Activated naive CD4-positive, alpha-beta T cell treated with anti-CD3 and anti-CD28 coated beads, Interleukin-2, amount 50 U/mL, for 72 hours (primary cell): ENCODE data around the gene FHIT. TPM values are rescaled to one million over a fixed set of nuclear protein-coding genes. Genes with fewer than 3 reads are reported as not detected.
"Not testable (repeated sequence)": the region's sequence is repeated elsewhere in the genome, so short reads cannot be mapped to it uniquely, and the experiment has no call there.

Source experiments
- ATAC-seq, 2 donors: fragments of 150-1000 bp; cut with Tn5 transposase; 2 replicates each; pipeline ENCODE4 v1.10.0; 2021; ENCODE audit warnings: mild to moderate bottlenecking in 2 of 2, moderate library complexity in 2 of 2
- DNase-seq, 2 donors: peaks; one replicate each; pipeline ENCODE4 v3.0.0; 2021 to 2022; ENCODE audit warnings: low spot score in 2 of 2
- H3K27ac Mint-ChIP-seq, 2 donors: one replicate each; pipeline ENCODE4 v1.8.0; 2022; ENCODE audit warnings: mild to moderate bottlenecking in 2 of 2, mixed read lengths in 2 of 2
- H3K36me3 Mint-ChIP-seq, 2 donors: one replicate each; pipeline ENCODE4 v1.8.0; 2022; ENCODE audit warnings: mixed read lengths in 2 of 2
- H3K9me3 Mint-ChIP-seq, 2 donors: one replicate each; pipeline ENCODE4 v1.8.0; 2022; ENCODE audit warnings: mixed read lengths in 2 of 2
- total RNA-seq, 2 donors: library from RNA; stranded (reverse); gene quantifications; one replicate each; pipeline ENCODE4 v1.2.3, GENCODE V29; 2022

FHIT gene
- total RNA-seq, 2 donors from 2014 or later = 21.3 to 37.0 TPM

DNA sequence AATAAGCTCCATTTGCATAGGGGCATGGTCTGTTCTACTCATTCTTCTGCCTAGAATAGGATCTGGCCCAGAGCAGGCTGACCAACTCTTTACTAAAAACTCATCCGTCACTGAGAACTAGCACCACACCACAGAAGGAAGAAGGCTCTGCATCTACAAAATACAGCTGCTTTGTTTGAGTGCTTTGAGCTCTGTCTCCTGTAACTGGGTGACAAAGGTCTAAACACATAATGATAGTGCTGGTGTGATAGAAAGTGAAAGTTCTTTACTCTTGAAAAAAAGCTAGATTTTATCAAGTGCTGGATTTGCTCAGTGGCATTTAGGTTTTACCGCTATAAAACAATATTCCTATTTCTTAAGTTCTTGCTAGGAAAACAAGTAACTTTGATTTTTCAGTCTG, 140.7 kb downstream of the FHIT start:
- Mint-ChIP-seq H3K9me3 (no peaks in the 10 kb centered on the region), H3K36me3 (no peaks in the 10 kb centered on the region), H3K27ac (no peak overlapping the region)
- no peak for DNase-seq
- ATAC-seq = peak; percentile 46 to 69

DNA sequence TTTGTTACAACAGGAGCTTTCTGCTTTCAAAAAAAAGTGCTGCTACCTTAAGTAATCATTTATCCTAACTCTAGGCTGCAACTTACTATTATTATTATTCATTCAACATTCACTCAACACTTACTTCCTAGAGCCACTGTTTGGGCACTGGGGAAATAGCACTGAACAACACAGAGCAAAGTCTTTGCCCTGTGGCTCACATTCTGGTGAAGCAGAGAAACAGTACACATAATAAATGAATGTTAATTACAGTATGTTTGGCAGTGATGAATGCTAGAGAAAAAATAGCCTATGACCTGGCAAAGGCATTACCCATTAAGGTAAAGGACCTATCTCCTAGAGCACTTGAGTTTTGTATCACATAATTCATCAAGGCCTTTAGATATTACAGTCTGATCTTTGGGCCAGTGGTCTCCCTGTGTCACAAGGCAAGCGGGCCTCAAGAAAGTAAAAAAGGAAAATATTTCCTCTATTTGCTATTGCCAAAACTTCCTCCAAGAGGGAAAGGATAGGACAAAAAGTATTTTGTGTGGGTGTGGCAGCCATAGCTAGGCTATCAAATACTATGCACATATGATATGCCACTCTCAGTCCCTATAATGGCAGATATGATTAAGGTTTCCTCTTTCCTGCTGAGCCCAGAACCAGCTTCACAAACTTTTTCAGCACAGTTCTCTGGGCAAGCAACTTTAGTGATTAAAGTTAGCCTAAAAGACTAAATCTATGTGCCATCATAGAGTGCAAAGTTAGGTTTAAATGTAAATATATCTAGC, 142.8 kb downstream of the FHIT start:
- H3K9me3 Mint-ChIP-seq = peaks cover 0 to 6% of the 10 kb centered on the region in 2 donors

DNA sequence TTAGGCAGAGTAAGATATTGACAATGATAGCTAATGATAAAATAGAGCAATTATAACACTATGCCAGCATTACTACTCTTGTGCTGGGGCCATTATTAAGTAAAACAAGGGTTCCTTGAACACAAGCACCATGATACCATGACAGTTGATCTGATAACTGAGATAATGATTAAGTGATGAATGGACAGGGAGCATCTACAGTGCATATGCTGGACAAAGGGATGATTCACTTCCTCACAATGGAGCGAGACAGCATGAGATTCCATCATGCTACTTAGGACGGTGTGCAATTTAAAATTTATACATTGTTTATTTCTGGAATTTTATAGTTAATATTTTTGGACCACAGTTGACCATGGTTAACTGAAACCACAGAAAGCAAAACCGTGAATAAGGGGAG, 156.6 kb downstream of the FHIT start:
- DNase-seq (no peak), ATAC-seq (no peak)
- Mint-ChIP-seq H3K9me3 (peaks cover 0 to 4% of the 10 kb centered on the region in 2 donors), H3K27ac (no peak overlapping the region), H3K36me3 (no peaks in the 10 kb centered on the region)

More for the DNA sequence above, 142.8 kb downstream of the FHIT start:
- peaks cover 2 to 8% of the 10 kb centered on the region in 2 donors for H3K36me3 Mint-ChIP-seq
- ATAC-seq (no peak), DNase-seq (no peak)
- no peak overlapping the region for H3K27ac Mint-ChIP-seq

DNA sequence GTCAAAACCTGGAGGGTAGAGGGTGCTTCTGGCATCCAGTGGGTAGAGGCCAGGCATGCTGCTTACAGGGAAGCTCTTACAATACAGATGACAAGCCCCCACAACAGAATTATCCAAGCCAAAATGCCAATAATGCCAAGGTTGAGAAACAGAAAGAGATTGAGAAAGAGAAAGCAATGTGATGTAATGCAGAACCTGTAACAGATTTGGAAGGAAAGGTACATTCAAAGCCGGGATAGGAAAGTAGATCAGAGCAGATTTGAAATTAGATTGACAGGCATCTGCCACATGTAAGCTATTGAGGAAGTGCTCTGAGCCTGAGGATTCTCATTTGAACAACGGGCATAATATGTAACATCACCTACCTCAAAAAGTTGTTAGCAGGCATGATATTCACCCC, 157.9 kb downstream of the FHIT start:
- H3K9me3 Mint-ChIP-seq = no peaks in the 10 kb centered on the region
- ATAC-seq = no peak
- H3K27ac Mint-ChIP-seq = no peak overlapping the region
- DNase-seq = no peak
- H3K36me3 Mint-ChIP-seq = no peaks in the 10 kb centered on the region

DNA sequence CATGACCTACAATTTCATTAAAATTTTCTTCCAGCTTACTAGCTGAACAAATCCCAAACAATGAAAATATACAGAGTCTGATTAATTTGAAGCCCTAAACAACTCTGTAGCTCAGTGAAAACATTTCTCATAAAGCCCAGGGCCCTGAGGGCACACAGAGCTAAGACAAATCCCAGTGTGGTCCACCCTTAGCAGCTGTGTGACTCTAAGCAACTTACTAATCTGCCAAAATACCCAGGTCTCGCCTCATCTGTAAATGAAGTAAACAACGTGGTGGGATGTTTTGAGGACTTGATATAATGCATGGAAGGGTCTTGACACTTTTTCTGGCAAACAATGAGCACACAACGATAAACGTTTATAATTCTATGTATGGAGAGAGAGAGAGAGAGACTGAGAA, 158.4 kb downstream of the FHIT start:
- no peaks in the 10 kb centered on the region for H3K36me3 Mint-ChIP-seq
- ATAC-seq (no peak), DNase-seq (no peak)
- H3K9me3 Mint-ChIP-seq = no peaks in the 10 kb centered on the region
- no peak overlapping the region for H3K27ac Mint-ChIP-seq

DNA sequence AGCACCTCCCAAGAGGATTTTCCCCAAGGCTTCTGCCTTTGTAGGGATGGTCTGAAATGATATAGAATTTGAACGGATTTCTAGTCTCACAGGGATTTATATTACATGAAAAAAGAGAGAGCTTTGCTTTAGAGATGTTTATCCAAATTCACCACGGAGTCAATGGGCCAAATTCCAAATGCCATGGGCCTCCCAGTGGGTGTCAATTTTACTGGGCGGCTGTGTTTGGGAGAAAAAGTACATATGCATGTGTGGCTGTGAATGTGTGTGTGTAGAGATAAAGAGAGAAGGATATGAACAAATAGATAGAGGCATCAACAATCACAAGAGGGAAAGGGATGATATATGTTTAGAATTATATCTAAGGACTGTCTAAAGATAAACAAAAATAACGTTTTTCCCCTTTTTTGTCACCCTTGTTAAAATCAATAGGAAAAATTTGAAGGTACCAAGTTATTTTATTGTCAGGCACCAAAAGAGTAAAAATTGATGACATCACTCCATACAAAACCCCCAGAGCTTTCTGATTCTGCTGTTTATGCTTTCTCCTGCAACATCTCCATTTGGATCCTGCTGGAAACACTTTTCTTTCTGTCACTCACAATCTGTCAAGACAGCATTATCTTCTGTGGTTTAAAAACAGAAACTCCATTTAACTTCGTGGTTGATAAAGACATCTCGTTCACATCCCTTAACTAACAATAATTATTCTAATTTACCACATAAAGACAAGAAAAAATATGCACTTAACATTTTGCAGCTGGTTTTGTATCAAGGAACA, 160.7 kb downstream of the FHIT start:
- H3K9me3 Mint-ChIP-seq = no peaks in the 10 kb centered on the region
- DNase-seq (no peak), ATAC-seq (no peak)
- H3K36me3 Mint-ChIP-seq = no peaks in the 10 kb centered on the region
- no peak overlapping the region for H3K27ac Mint-ChIP-seq

DNA sequence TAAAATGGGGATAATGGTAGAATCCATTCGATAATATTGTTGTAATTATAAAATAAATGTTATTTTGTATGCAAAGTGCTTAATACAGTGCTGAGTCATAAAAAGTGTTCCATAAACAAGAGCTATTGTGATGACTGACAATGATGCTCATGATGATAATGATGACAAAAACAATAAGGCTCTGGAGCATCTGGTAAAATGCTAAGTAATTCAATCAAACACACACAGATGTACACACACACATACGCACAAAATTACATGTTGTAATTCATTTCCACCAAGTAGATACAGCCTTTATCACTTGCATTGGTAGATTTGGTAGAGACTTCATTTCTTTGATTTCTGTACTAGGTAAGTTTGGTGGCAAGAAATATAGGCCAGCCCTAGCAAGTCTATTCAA, 163.8 kb downstream of the FHIT start:
- ATAC-seq = no peak
- peaks cover 0 to 9% of the 10 kb centered on the region in 2 donors for H3K9me3 Mint-ChIP-seq

DNA sequence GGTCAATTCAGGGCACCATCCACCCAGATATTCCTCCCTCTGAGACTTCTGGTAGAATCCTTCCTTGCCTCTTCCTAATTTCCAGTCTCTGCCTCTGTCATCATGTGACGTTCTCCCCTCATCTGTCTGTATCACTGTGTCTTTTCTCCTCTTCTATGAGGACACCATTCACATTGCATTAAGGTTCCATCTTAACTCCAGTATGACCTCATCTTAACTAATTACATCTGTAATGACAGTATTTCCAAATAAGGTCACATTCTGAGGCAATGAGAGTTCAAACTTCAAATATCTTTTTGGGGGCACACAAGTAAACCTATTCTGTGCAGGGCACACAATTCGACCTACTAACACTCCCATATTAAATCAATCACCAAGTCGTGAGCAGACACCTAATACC, 169.7 kb downstream of the FHIT start:
- no peak overlapping the region for H3K27ac Mint-ChIP-seq
- H3K36me3 Mint-ChIP-seq = no peaks in the 10 kb centered on the region
- no peak for DNase-seq
- no peak for ATAC-seq
- peaks cover 0 to 9% of the 10 kb centered on the region in 2 donors for H3K9me3 Mint-ChIP-seq

More for the DNA sequence above, 163.8 kb downstream of the FHIT start:
- no peak overlapping the region for H3K27ac Mint-ChIP-seq
- DNase-seq = no peak
- no peaks in the 10 kb centered on the region for H3K36me3 Mint-ChIP-seq

DNA sequence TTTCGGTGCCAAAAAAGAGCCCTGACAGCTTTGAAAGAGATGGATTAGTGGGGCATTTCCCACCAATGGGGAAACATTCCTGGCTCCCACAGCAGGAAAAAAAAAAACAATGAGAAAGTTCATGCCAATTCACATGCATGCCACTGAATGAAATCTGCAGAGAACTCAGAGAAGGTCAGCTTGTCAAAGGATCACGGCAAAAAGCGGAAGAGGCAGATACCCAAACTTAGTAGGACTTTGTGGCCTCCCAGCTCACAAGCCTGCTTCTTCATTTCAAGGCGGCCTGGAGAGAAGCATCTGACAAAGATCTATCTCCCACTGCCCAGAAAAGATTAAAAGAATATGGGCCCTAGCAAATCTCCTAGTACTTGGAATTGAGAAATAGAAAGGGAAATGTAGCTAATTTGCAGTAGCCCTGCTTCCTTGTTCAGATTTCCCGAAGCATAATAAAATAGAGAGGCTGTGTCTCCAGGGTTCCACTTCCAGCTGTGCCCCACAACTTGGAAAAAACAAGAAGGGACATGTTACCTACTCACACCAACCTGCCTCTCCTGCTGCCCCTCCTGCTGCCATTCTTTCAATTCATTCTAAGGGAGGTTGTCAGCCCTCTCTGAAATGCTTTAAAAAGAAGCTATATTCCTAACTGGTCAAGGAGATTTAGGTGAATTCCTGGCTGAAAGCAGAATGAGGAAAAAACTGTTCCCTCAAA, 170.4 kb downstream of the FHIT start:
- ATAC-seq = no peak
- Mint-ChIP-seq H3K36me3 (no peaks in the 10 kb centered on the region), H3K9me3 (peaks cover 0 to 9% of the 10 kb centered on the region in 2 donors), H3K27ac (no peak overlapping the region)
- DNase-seq = no peak

DNA sequence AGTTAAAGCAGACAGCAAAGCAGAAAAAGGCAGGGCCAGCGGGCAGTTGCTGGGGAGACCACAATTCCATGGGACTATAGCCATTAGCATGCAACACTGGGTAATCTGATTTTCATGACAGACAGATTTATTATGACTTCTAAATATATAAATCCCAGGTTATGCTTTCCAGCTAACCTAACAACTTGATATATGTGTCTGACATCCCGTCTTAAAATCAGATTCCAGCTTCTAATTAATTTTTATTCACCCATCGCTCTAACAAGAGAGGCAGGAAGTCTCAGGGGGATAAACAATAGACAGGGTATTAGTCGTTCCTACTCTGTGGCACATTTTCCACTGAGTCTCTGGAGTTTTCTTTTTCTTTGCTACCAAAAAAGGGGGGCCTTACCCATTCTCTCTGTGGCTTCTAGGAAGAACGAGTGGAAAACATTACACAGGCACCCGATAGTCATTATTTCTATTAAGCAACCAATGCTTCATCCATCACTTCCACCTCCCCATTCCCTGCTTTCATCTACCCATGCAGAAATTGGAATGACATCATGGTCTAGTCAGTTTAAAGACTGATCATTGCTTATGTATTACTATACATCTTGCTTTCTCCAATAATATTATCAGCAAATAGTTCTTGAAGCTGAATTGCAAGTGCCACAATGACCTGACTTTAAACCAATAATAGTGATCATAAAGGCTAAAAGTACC, 173.1 kb downstream of the FHIT start:
- DNase-seq (no peak), ATAC-seq (no peak)
- Mint-ChIP-seq H3K9me3 (no peaks in the 10 kb centered on the region), H3K27ac (no peak overlapping the region), H3K36me3 (no peaks in the 10 kb centered on the region)

DNA sequence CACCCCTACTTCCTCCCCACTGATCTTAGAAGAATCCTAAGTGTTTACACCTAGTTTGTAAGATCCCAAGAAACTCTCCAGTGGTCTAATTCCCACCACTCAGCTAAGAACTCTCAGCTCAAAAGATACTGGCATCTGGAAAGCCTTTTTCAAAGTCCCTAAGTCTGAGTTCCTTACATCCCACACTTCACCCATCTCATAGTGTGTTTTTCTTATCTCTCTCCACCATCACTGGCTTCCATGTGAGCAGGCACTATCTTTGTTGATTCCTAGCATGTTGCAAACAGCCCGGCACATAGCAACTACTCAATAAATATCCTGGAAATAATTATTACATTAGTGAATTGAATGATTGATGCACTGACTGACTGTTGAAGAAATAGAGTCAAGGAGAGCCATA, 173.7 kb downstream of the FHIT start:
- Mint-ChIP-seq H3K27ac (no peak overlapping the region), H3K36me3 (no peaks in the 10 kb centered on the region), H3K9me3 (no peaks in the 10 kb centered on the region)
- DNase-seq = no peak
- no peak for ATAC-seq

DNA sequence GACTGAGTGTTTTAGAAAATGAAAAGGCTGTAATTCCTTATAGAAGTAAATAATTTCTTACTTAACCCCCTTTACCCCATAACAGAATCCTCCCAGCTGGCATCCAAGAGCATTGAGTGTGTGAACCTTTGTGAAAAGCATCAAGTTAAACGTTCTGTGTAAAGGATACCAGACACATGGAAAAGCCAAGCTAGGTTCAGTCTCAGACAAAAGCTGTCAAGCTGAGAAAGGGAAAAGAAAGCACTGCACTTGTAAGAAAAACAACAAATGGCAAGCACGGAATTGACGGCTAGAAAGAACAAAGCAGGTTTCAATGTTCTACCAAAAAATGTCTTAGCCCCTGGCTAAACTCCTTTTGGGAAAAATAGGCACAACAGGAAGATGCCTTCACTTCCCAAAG, 176.5 kb downstream of the FHIT start:
- Mint-ChIP-seq H3K9me3 (no peaks in the 10 kb centered on the region), H3K36me3 (no peaks in the 10 kb centered on the region), H3K27ac (no peak overlapping the region)
- DNase-seq = no peak
- no peak for ATAC-seq

DNA sequence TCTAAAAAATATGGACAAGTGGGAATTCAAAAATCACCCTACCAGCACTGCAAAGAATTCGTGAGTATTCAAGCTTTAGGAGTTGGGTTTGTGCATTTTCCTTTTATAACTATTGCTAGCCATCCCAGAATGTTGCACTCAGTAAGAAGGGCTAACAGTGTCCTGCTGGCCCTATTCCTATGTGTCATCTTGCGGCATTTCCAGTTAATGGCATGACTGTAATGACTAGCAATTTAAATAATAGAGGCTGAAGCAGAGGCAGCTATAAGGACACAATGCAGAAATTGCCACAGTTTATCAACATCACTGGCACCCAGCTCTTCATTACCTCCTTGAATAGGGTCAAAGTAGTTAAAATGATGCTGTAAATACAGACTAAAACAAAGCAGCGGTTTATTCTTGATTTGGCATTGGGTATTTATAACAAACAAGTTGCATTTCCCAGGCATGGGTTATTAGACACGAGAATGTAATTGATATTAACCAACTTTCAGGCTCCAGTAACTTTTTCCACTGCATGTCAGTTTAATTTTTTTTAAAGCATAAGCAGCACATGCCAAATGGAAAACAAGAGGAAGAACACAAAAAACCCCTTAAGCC, 177.6 kb downstream of the FHIT start:
- Mint-ChIP-seq H3K36me3 (no peaks in the 10 kb centered on the region), H3K27ac (no peak overlapping the region), H3K9me3 (no peaks in the 10 kb centered on the region)
- no peak for ATAC-seq
- no peak for DNase-seq

DNA sequence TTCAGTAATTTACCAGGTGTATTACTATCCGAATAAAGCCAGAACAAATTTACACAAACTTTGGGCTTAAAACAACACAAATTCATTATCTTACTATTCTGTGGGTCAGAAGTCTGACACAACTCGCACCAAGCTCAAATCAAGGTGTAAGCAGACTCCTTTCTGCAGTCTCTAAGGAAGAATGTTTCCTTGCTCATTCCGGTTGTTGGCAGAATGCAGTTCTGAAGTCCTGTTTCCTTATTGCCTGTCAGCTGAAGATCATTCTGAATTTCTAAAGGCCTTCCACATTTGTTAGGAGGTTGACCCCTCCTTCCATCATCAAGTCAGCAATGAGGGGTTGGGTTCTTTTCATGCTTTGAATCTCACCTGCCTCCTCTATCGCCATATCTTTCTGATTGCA, 183.2 kb downstream of the FHIT start:
- DNase-seq (no peak), ATAC-seq (no peak)
- Mint-ChIP-seq H3K9me3 (no peaks in the 10 kb centered on the region), H3K27ac (no peak overlapping the region), H3K36me3 (no peaks in the 10 kb centered on the region)

DNA sequence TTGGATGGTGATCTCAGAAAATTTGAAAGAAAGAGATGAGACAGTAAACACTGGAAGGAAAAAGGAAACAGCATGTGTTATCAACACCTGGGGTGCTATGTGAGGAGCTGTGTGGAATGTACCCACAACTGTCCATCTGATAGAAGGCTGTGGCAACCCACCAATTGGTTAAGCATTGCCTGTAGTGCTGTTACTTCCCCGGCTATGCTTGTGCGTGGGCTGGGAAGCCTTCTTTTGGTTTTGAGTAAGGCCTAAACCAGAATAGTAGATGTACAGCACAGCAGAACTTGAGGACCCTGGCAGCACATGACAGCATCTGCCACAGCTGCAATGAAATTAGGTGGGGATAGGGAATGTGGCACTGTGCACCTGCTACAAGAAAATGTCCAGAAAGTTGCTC, 184.5 kb downstream of the FHIT start:
- Mint-ChIP-seq H3K27ac (no peak overlapping the region), H3K36me3 (no peaks in the 10 kb centered on the region), H3K9me3 (no peaks in the 10 kb centered on the region)
- no peak for DNase-seq
- no peak for ATAC-seq

DNA sequence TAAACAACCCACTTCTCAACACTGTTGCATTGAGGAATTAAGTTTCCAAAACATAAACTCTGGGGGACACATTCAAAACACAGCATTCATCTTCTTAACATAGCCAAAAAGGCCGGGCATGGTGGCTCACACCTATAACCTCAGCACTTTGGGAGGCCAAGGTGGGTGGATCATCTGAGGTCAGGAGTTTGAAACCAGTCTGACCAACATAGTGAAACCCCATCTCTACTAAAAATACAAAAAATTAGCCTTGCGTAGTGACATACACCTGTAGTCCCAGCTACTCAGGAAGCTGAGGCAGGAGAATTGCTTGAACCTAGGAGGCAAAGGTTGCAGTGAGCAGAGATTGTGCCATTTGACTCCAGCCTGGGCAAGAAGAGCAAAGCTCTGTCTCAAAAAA, 185.0 kb downstream of the FHIT start:
- not testable (repeated sequence) for DNase-seq, ATAC-seq, H3K36me3 Mint-ChIP-seq, H3K27ac Mint-ChIP-seq, H3K9me3 Mint-ChIP-seq
